CD14-positive monocyte (primary cell): ENCODE measurements around the gene PHKA2. TPM values are rescaled to one million over a fixed set of nuclear protein-coding genes. Genes with fewer than 3 reads are reported as not detected.

Source experiments
- DNase-seq, 3 donors: peaks; one replicate each; pipeline ENCODE4 v3.0.0-alpha.2; 2011 to 2022
- H2AFZ ChIP-seq: 2 replicates; pipeline ENCODE4 v1.6.0; 2012; ENCODE audit warnings: mild to moderate bottlenecking, low read depth, low read length, inconsistent platforms; ENCODE audit not compliant: insufficient read depth, poor library complexity, severe bottlenecking
- H3K27ac ChIP-seq, 2 donors: 1 replicate in 1 of 2; 2 replicates in 1 of 2; pipeline ENCODE4 v1.5.1; 2012 to 2013; ENCODE audit warnings: low read length in 2 of 2, control low read depth in 1 of 2, inconsistent platforms in 1 of 2, low read depth in 1 of 2, mild to moderate bottlenecking in 1 of 2
- H3K27me3 ChIP-seq, 2 donors: one replicate each; pipeline versions ENCODE4 v1.6.0 to v1.6.1; 2011 to 2013; ENCODE audit warnings: low read length in 2 of 2; ENCODE audit not compliant: control insufficient read depth in 2 of 2, insufficient read depth in 2 of 2
- H3K36me3 ChIP-seq, 2 donors: replicated peaks in 1 of 2; 1 replicate in 1 of 2; 2 replicates in 1 of 2; pipeline versions ENCODE4 v1.5.1 to v1.6.1; 2012 to 2013; ENCODE audit warnings: low read length in 2 of 2, control low read depth in 1 of 2, inconsistent platforms in 1 of 2, mild to moderate bottlenecking in 1 of 2; ENCODE audit not compliant: insufficient read depth in 2 of 2, control insufficient read depth in 1 of 2
- H3K4me1 ChIP-seq, 2 donors: 1 replicate in 1 of 2; 2 replicates in 1 of 2; pipeline versions ENCODE4 v1.5.1 to v1.6.1; 2012 to 2013; ENCODE audit warnings: low read length in 2 of 2, control low read depth in 1 of 2, inconsistent platforms in 1 of 2, mild to moderate bottlenecking in 1 of 2, moderate library complexity in 1 of 2; ENCODE audit not compliant: insufficient read depth in 2 of 2, control insufficient read depth in 1 of 2
- H3K4me2 ChIP-seq: replicated peaks from 2 replicates; pipeline ENCODE3; 2012; ENCODE audit warnings: low read length, moderate library complexity, mild to moderate bottlenecking; ENCODE audit not compliant: poor library complexity, severe bottlenecking; ENCODE audit errors: extremely low read depth
- H3K4me3 ChIP-seq, 3 experiments: fragments of 200-600 bp in 1 of 3; sonication (generic) in 1 of 3; replicated peaks in 1 of 3; 1 replicate in 2 of 3; 2 replicates in 1 of 3; pipeline ENCODE4 v1.5.1; 2011 to 2013; ENCODE audit warnings: low read length in 3 of 3, mild to moderate bottlenecking in 3 of 3, control low read depth in 2 of 3, low read depth in 2 of 3, inconsistent platforms in 1 of 3, moderate library complexity in 1 of 3
- H3K79me2 ChIP-seq: 2 replicates; pipeline ENCODE4 v1.6.0; 2012; ENCODE audit warnings: mild to moderate bottlenecking, control low read depth, inconsistent platforms, low read length, moderate library complexity; ENCODE audit not compliant: insufficient read depth
- H3K9ac ChIP-seq: 2 replicates; pipeline ENCODE4 v1.6.0; 2017; ENCODE audit warnings: low read length, mild to moderate bottlenecking; ENCODE audit not compliant: insufficient read depth, poor library complexity, severe bottlenecking
- H3K9me3 ChIP-seq, 2 donors: replicated peaks in 1 of 2; 1 replicate in 1 of 2; 2 replicates in 1 of 2; pipeline versions ENCODE4 v1.5.1 to v1.6.1; 2012 to 2013; ENCODE audit warnings: low read length in 2 of 2, control low read depth in 1 of 2; ENCODE audit not compliant: control insufficient read depth in 1 of 2, insufficient read depth in 1 of 2
- H4K20me1 ChIP-seq: 2 replicates; pipeline ENCODE4 v1.6.0; 2012; ENCODE audit warnings: mild to moderate bottlenecking, low read length, control low read depth, moderate library complexity; ENCODE audit not compliant: insufficient read depth
- H3K27ac Mint-ChIP-seq, 7 donors: one replicate each; pipeline ENCODE4 v1.8.0; 2020; ENCODE audit warnings: mild to moderate bottlenecking in 7 of 7, mixed read lengths in 7 of 7, moderate library complexity in 6 of 7, inconsistent platforms in 2 of 7
- H3K27me3 Mint-ChIP-seq, 3 donors: one replicate each; pipeline ENCODE4 v1.8.0; 2021 to 2022; ENCODE audit warnings: low read depth in 3 of 3, mild to moderate bottlenecking in 3 of 3, mixed read lengths in 3 of 3, moderate library complexity in 3 of 3, inconsistent platforms in 1 of 3
- H3K36me3 Mint-ChIP-seq, 2 donors: one replicate each; pipeline ENCODE4 v1.8.0; 2020; ENCODE audit warnings: mixed read lengths in 2 of 2, inconsistent platforms in 1 of 2, mild to moderate bottlenecking in 1 of 2
- H3K4me1 Mint-ChIP-seq: one replicate; pipeline ENCODE4 v1.8.0; 2020; ENCODE audit warnings: mild to moderate bottlenecking, mixed read lengths
- H3K4me3 Mint-ChIP-seq, 2 donors: one replicate each; pipeline ENCODE4 v1.8.0; 2020; ENCODE audit warnings: mild to moderate bottlenecking in 2 of 2, mixed read lengths in 2 of 2, moderate library complexity in 1 of 2
- H3K9me3 Mint-ChIP-seq, 7 donors: one replicate each; pipeline ENCODE4 v1.8.0; 2020 to 2022; ENCODE audit warnings: mixed read lengths in 7 of 7, mild to moderate bottlenecking in 6 of 7, moderate library complexity in 6 of 7, inconsistent platforms in 2 of 7
- WGBS: methylation state at CpG from one replicate; pipeline ENCODE4 v1.1.5; 2013; ENCODE audit warnings: missing lambda C conversion rate; ENCODE audit not compliant: insufficient coverage; 5-methylcytosine and 5-hydroxymethylcytosine counted together
- intact Hi-C, 2 donors: fragments of 100-400 bp; cut with micrococcal nuclease; formaldehyde crosslinking; loops; one replicate each; pipeline versions ENCODE4 v1.15.0 to v1.15.1; 2023
- polyA plus RNA-seq, 3 donors: library from polyadenylated mRNA; depleted of rRNA in 1 of 3; unstranded in 2 of 3; stranded (reverse) in 1 of 3; fragments of 300-500 nt in 2 of 3; fragments of >200 nt in 1 of 3; fragmentation: Illumina TruSeq in 2 of 3; gene quantifications; 1 replicate in 2 of 3; 2 replicates in 1 of 3; pipeline ENCODE4 v1.2.3, GENCODE V29; 2012 to 2021
- TF ChIP-seq, protein P1 (sequence below): fragments of 200-600 bp; IDR thresholded peaks from one replicate; pipeline ENCODE4 v1.8.0; 2022; ENCODE audit warnings: antibody characterized with exemption, mild to moderate bottlenecking

PHKA2 gene
- polyA plus RNA-seq, 3 donors, result 8.7 to 63.3 (median 9.1) TPM

DNA sequence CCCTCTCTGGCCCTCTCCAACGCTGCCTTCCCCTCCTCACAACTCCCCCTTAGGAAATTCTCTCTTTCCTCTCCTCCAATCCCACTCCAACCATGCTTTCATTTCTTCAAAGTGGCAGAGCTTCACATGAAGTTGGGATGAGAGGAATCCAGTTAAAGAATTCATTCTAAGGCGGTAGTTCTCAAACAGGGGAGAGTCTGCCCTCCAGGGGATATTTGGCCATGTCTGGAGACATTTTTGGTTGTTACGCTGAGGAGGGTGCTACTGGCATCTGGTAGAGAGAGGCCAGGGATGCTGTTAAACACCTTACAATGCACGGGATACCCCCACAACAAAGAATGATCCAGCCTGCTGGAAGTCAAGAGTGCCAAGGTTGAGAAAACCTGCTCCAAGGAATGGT, 40.5 kb upstream of the PHKA2 start:
- Histone ChIP-seq H3K27ac (no peak overlapping the region), H3K4me3 (no peak overlapping the region), H3K9ac (no peak overlapping the region), H3K4me2 (no peak overlapping the region), H4K20me1 (no peaks in the 10 kb centered on the region), H3K27me3 (no peaks in the 10 kb centered on the region), H3K4me1 (no peaks in the 10 kb centered on the region), H2AFZ (no peak overlapping the region), H3K36me3 (no peaks in the 10 kb centered on the region), H3K79me2 (no peaks in the 10 kb centered on the region), H3K9me3 (no peaks in the 10 kb centered on the region)
- no peak for DNase-seq
- intact Hi-C loops, result no loop called here
- Mint-ChIP-seq H3K4me3 (no peak overlapping the region), H3K36me3 (no peaks in the 10 kb centered on the region), H3K4me1 (no peaks in the 10 kb centered on the region), H3K27ac (peak overlapping the region in 1 of 7 donors; percentile 51), H3K9me3 (no peaks in the 10 kb centered on the region), H3K27me3 (peaks cover 0 to 6% (median 2%) of the 10 kb centered on the region in 3 donors)
- TF ChIP-seq, protein P1, sequence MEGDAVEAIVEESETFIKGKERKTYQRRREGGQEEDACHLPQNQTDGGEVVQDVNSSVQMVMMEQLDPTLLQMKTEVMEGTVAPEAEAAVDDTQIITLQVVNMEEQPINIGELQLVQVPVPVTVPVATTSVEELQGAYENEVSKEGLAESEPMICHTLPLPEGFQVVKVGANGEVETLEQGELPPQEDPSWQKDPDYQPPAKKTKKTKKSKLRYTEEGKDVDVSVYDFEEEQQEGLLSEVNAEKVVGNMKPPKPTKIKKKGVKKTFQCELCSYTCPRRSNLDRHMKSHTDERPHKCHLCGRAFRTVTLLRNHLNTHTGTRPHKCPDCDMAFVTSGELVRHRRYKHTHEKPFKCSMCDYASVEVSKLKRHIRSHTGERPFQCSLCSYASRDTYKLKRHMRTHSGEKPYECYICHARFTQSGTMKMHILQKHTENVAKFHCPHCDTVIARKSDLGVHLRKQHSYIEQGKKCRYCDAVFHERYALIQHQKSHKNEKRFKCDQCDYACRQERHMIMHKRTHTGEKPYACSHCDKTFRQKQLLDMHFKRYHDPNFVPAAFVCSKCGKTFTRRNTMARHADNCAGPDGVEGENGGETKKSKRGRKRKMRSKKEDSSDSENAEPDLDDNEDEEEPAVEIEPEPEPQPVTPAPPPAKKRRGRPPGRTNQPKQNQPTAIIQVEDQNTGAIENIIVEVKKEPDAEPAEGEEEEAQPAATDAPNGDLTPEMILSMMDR, result no peak
- WGBS, result no CpG with 5 or more reads among the region's 4 CpGs

DNA sequence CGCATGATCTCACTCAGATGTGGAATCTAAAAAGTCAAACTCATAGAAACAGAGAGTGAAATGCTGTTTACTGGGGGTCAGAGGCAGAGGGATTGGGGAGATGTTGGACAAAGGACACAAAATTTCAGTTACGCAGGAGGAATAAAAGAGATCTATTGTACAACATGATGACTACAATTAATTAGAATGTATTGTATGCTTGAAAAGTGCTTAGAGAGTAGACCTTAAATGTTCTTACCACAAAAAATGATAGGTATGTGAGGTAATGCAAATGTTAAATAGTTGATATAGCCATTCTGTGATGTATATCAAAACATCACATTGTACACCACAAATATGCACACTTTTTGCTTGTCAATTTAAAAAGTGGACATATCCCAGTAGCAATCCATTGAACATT, 36.1 kb upstream of the PHKA2 start:
- peaks cover 0 to 9% (median 2%) of the 10 kb centered on the region in 3 donors for H3K27me3 Mint-ChIP-seq
- Histone ChIP-seq H2AFZ (no peak overlapping the region), H3K4me1 (no peaks in the 10 kb centered on the region), H3K27ac (no peak overlapping the region), H3K79me2 (no peaks in the 10 kb centered on the region), H3K36me3 (no peaks in the 10 kb centered on the region), H4K20me1 (no peaks in the 10 kb centered on the region), H3K4me2 (no peak overlapping the region), H3K4me3 (no peak overlapping the region), H3K27me3 (no peaks in the 10 kb centered on the region), H3K9ac (no peak overlapping the region), H3K9me3 (no peaks in the 10 kb centered on the region)
- no peak for DNase-seq
- no peak overlapping the region for H3K27ac Mint-ChIP-seq
- WGBS, result no CpG with 5 or more reads among the region's 2 CpGs
- TF ChIP-seq, protein P1, result no peak
- no peaks in the 10 kb centered on the region for H3K4me1 Mint-ChIP-seq
- intact Hi-C loops, result no loop called here
- no peaks in the 10 kb centered on the region for H3K9me3 Mint-ChIP-seq
- no peaks in the 10 kb centered on the region for H3K36me3 Mint-ChIP-seq
- H3K4me3 Mint-ChIP-seq, result no peak overlapping the region
